Measurements from ENCODE around the gene GHRH.

DNA sequence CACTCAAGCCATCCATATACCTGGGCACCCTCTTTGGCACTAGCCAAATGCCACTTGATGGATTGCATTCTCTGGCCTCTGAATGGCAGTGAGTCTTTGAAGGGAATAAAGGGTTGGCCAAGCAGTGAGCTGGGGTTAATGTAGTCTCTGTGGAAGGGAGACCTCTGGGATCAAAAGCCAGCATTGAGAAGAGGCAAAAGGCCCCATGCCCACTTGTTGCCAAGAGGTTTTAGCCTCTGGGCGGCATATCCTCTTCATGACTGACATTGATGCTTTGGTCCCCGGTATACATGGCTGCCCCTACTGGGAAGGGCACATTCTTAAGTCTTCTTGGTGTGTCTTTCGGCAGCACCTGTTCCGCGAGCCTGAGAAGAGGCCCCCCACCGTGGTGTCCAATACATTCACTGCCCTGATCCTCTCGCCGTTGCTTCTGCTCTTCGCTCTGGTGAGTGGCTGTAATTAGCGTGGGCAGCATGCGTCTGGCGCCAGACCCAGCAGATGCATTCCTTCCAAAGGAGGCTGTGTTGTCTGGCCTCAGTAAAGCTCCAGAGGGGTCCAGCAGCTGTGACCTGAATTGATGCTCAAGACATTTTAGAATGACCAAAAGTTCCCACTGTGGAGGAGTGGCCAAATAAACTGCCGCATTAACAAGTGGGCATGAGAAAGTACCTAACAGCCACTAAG lies 29.5 kb downstream of the GHRH start:
- TF ChIP-seq REST (IDR thresholded peaks at IDR 0.05; ENCODE audit: low read depth): no peak
- no peak for TF ChIP-seq TAF1 (IDR thresholded peaks at IDR 0.05; ENCODE audit: low read depth)
- no peak for TF ChIP-seq YY1 (IDR thresholded peaks at IDR 0.05; ENCODE audit: low read depth)
